A673 (cell line): Measurements from ENCODE around the gene STIM1.

Experiments
- CTCF ChIP-seq: fragments of 300-800, 200-600 bp; sonication (generic); conservative IDR thresholded peaks from 2 replicates; pipeline ENCODE4 v1.5.1; 2017; ENCODE audit warnings: low read depth, mild to moderate bottlenecking, antibody characterized with exemption, low read length, moderate library complexity, mixed read lengths
- EZH2 ChIP-seq: fragments of 200-600 bp; sonication (generic); IDR thresholded peaks from 2 replicates; pipeline ENCODE4 v1.6.1; 2017; ENCODE audit warnings: borderline replicate concordance, low read depth, mild to moderate bottlenecking, mixed read lengths, antibody characterized with exemption, low read length; ENCODE audit not compliant: poor library complexity, severe bottlenecking

DNA sequence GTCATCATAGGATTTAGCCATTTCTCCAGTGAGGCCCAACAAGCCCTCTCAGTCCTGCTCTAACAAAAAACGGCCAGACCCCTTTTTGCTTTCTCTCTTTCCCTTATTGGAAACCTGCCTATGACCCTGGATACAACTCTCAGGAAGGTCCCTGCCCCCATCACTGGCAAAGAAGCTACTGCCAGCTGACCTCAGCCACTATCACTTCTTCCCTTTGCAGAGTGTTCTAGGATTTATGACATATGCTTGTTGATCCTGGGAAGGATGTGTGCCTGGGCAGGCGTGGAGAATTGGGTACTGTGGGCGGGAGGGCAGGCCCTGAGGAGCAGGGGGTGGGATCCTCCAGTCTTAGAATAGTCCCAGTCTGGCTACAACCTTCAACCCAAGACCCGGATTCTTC lies 39.6 kb upstream of the STIM1 start:
- TF ChIP-seq CTCF (no peak), EZH2 (no peak)
